ENCODE measurements around the gene G3BP2.

GRCh38 chr4:75654905-75655304 lies 18.3 kb downstream of the G3BP2 start:
- TF ChIP-seq, protein P1, sequence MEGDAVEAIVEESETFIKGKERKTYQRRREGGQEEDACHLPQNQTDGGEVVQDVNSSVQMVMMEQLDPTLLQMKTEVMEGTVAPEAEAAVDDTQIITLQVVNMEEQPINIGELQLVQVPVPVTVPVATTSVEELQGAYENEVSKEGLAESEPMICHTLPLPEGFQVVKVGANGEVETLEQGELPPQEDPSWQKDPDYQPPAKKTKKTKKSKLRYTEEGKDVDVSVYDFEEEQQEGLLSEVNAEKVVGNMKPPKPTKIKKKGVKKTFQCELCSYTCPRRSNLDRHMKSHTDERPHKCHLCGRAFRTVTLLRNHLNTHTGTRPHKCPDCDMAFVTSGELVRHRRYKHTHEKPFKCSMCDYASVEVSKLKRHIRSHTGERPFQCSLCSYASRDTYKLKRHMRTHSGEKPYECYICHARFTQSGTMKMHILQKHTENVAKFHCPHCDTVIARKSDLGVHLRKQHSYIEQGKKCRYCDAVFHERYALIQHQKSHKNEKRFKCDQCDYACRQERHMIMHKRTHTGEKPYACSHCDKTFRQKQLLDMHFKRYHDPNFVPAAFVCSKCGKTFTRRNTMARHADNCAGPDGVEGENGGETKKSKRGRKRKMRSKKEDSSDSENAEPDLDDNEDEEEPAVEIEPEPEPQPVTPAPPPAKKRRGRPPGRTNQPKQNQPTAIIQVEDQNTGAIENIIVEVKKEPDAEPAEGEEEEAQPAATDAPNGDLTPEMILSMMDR (IDR thresholded peaks at IDR 0.05; ENCODE audit: borderline replicate concordance, extremely low read depth, low read length, poor library complexity, severe bottlenecking) = no peak
- no peak for TF ChIP-seq EZH2 (IDR thresholded peaks at IDR 0.05; ENCODE audit: borderline replicate concordance, low read depth, low read length, severe bottlenecking)

All from DND-41 (cell line).